Parathyroid adenoma (tissue), 2 donors: ENCODE measurements around the gene CPNE4.

Experiments used
- H2AFZ ChIP-seq: fragments of 300-600 bp; sonication (generic); one replicate; pipeline ENCODE4 v1.7.0; 2017; ENCODE audit warnings: antibody characterized with exemption, mild to moderate bottlenecking
- H3K27ac ChIP-seq: fragments of 300-600 bp; sonication (generic); one replicate; pipeline ENCODE4 v1.7.0; 2017
- H3K27me3 ChIP-seq: fragments of 300-600 bp; sonication (generic); one replicate; pipeline ENCODE4 v1.7.0; 2017; ENCODE audit warnings: low read length; ENCODE audit not compliant: control insufficient read depth, insufficient read depth
- H3K36me3 ChIP-seq: fragments of 300-600 bp; sonication (generic); one replicate; pipeline ENCODE4 v1.7.0; 2017; ENCODE audit warnings: low read length; ENCODE audit not compliant: control insufficient read depth, insufficient read depth
- H3K4me1 ChIP-seq: fragments of 300-600 bp; sonication (generic); one replicate; pipeline ENCODE4 v1.7.0; 2017; ENCODE audit warnings: control low read depth
- H3K4me2 ChIP-seq: fragments of 300-600 bp; sonication (generic); one replicate; pipeline ENCODE4 v1.7.0; 2017; ENCODE audit warnings: low read length
- H3K4me3 ChIP-seq: fragments of 300-600 bp; sonication (generic); one replicate; pipeline ENCODE4 v1.7.0; 2017; ENCODE audit warnings: low read depth, low read length
- H3K79me2 ChIP-seq: fragments of 300-600 bp; sonication (generic); one replicate; pipeline ENCODE4 v1.7.0; 2017; ENCODE audit warnings: control low read depth
- H3K9ac ChIP-seq: fragments of 300-600 bp; sonication (generic); one replicate; pipeline ENCODE4 v1.7.0; 2017; ENCODE audit warnings: mild to moderate bottlenecking
- H3K9me3 ChIP-seq: fragments of 300-600 bp; sonication (generic); one replicate; pipeline ENCODE4 v1.7.0; 2017; ENCODE audit warnings: low read length; ENCODE audit not compliant: control insufficient read depth
- CTCF ChIP-seq: fragments of 300-600 bp; sonication (generic); IDR thresholded peaks from one replicate; pipeline ENCODE4 v1.7.0; 2017; ENCODE audit warnings: antibody characterized with exemption, mild to moderate bottlenecking
- donor health status: primary hyperparathyroidism.

Gene CPNE4

GRCh38 chr3:131901686-131902085 is 133.1 kb downstream of the CPNE4 start:
- no peak for TF ChIP-seq CTCF
- no peaks in the 10 kb centered on the region for H3K27me3 ChIP-seq
- no peaks in the 10 kb centered on the region for H3K9me3 ChIP-seq
- H3K27ac ChIP-seq = no peak overlapping the region
- no peaks in the 10 kb centered on the region for H3K36me3 ChIP-seq
- no peak overlapping the region for H3K4me3 ChIP-seq
- no peak overlapping the region for H3K9ac ChIP-seq
- H2AFZ ChIP-seq = no peak overlapping the region
- H3K4me1 ChIP-seq = no peaks in the 10 kb centered on the region
- no peaks in the 10 kb centered on the region for H3K79me2 ChIP-seq
- no peak overlapping the region for H3K4me2 ChIP-seq

- Histone ChIP-seq H3K27me3 (no peaks in the 10 kb centered on the region), H3K9ac (no peak overlapping the region), H3K27ac (no peak overlapping the region), H3K79me2 (no peaks in the 10 kb centered on the region), H2AFZ (no peak overlapping the region), H3K4me1 (no peaks in the 10 kb centered on the region), H3K4me3 (no peak overlapping the region), H3K4me2 (no peak overlapping the region), H3K9me3 (no peaks in the 10 kb centered on the region), H3K36me3 (no peaks in the 10 kb centered on the region)
- no peak for TF ChIP-seq CTCF
Observed at GRCh38 chr3:131900891-131901290, 133.9 kb downstream of the CPNE4 start.

GRCh38 chr3:131899021-131899420 is 135.8 kb downstream of the CPNE4 start:
- H2AFZ ChIP-seq = no peak overlapping the region

GRCh38 chr3:131898346-131898745 is 136.5 kb downstream of the CPNE4 start:
- Histone ChIP-seq H3K27me3 (no peaks in the 10 kb centered on the region), H3K9me3 (no peaks in the 10 kb centered on the region), H3K4me3 (no peak overlapping the region), H3K79me2 (no peaks in the 10 kb centered on the region), H3K4me2 (no peak overlapping the region), H3K9ac (no peak overlapping the region), H2AFZ (no peak overlapping the region), H3K4me1 (no peaks in the 10 kb centered on the region), H3K27ac (no peak overlapping the region), H3K36me3 (no peaks in the 10 kb centered on the region)
- TF ChIP-seq CTCF = no peak

More at GRCh38 chr3:131899021-131899420, 135.8 kb downstream of the CPNE4 start:
- H3K4me2 ChIP-seq = no peak overlapping the region
- TF ChIP-seq CTCF = no peak
- no peak overlapping the region for H3K27ac ChIP-seq
- no peak overlapping the region for H3K4me3 ChIP-seq
- no peak overlapping the region for H3K9ac ChIP-seq
- no peaks in the 10 kb centered on the region for H3K36me3 ChIP-seq
- H3K4me1 ChIP-seq = no peaks in the 10 kb centered on the region
- no peaks in the 10 kb centered on the region for H3K79me2 ChIP-seq
- no peaks in the 10 kb centered on the region for H3K9me3 ChIP-seq
- H3K27me3 ChIP-seq = no peaks in the 10 kb centered on the region

GRCh38 chr3:131896285-131896684 is 138.5 kb downstream of the CPNE4 start:
- Histone ChIP-seq H2AFZ (no peak overlapping the region), H3K4me1 (no peaks in the 10 kb centered on the region), H3K36me3 (no peaks in the 10 kb centered on the region), H3K9ac (no peak overlapping the region), H3K4me3 (no peak overlapping the region), H3K27ac (no peak overlapping the region), H3K4me2 (no peak overlapping the region), H3K9me3 (no peaks in the 10 kb centered on the region), H3K27me3 (no peaks in the 10 kb centered on the region), H3K79me2 (no peaks in the 10 kb centered on the region)
- no peak for TF ChIP-seq CTCF
